Transverse colon (tissue), 4 donors: Measurements from ENCODE around the gene DNAJC1. TPM values are rescaled to one million over a fixed set of nuclear protein-coding genes. Genes with fewer than 3 reads are reported as not detected.

ENCODE experiments used
- DNase-seq: peaks from one replicate; pipeline ENCODE4 v3.0.0-alpha.2; 2019
- H3K27ac ChIP-seq, 4 donors: fragments of 200-600 bp; sonication (generic); 2 replicates each; pipeline ENCODE4 v1.5.1; 2016 to 2018; ENCODE audit warnings: inconsistent platforms in 4 of 4
- H3K27me3 ChIP-seq: fragments of 200-600 bp; sonication (generic); 2 replicates; pipeline ENCODE4 v1.5.1; 2017; ENCODE audit warnings: inconsistent platforms
- H3K36me3 ChIP-seq, 4 donors: fragments of 200-600 bp; sonication (generic); 2 replicates each; pipeline ENCODE4 v1.5.1; 2017 to 2019; ENCODE audit warnings: inconsistent platforms in 4 of 4
- H3K4me1 ChIP-seq, 4 donors: fragments of 200-600 bp; sonication (generic); 2 replicates each; pipeline ENCODE4 v1.5.1; 2017 to 2020; ENCODE audit warnings: inconsistent platforms in 4 of 4
- H3K4me3 ChIP-seq, 4 donors: fragments of 200-600 bp; sonication (generic); 1 replicate in 1 of 4; 2 replicates in 3 of 4; pipeline versions ENCODE4 v1.5.1 to v1.6.1; 2017 to 2019; ENCODE audit warnings: inconsistent platforms in 4 of 4
- H3K9me3 ChIP-seq, 2 donors: fragments of 200-600 bp; sonication (generic); 2 replicates each; pipeline ENCODE4 v1.5.1; 2017 to 2019; ENCODE audit warnings: inconsistent platforms in 2 of 2
- CTCF ChIP-seq, 5 experiments: fragments of 200-600 bp in 3 of 5; fragments of 450-650 bp in 2 of 5; sonication (generic) in 3 of 5; IDR thresholded peaks; 1 replicate in 2 of 5; 2 replicates in 3 of 5; pipeline ENCODE4 v1.5.1; 2016 to 2017; ENCODE audit warnings: antibody characterized with exemption in 5 of 5, inconsistent platforms in 3 of 5, mild to moderate bottlenecking in 2 of 5, moderate library complexity in 1 of 5
- EP300 ChIP-seq: sonication (generic); formaldehyde crosslinking; IDR thresholded peaks from one replicate; pipeline ENCODE4 v1.6.1; 2017; ENCODE audit warnings: antibody characterized with exemption, low read depth
- POLR2A ChIP-seq: fragments of 450-650 bp; IDR thresholded peaks from one replicate; pipeline ENCODE4 v1.6.1; 2016; ENCODE audit warnings: antibody characterized with exemption, mild to moderate bottlenecking, moderate library complexity
- POLR2AphosphoS5 ChIP-seq, 3 donors: sonication (generic); formaldehyde crosslinking; IDR thresholded peaks; one replicate each; pipeline ENCODE4 v1.6.1; 2016; ENCODE audit warnings: antibody characterized with exemption in 3 of 3
- WGBS, 2 donors: methylation state at CpG; one replicate each; pipeline ENCODE4 v1.1.5; 2018; ENCODE audit warnings: low coverage in 1 of 2; 5-methylcytosine and 5-hydroxymethylcytosine counted together
- in situ Hi-C, 4 donors: fragments of 200-750 bp; cut with MboI; loops; one replicate each; pipeline versions ENCODE4 v1.15.0 to v1.15.1; 2017; ENCODE audit warnings: low sequenced_read_pairs in 3 of 4, low pct_ligation_motif_present in 1 of 4, low pct_unique_long_range_greater_than_20kb in 1 of 4
- intact Hi-C: fragments of 100-400 bp; cut with DNase I; formaldehyde crosslinking; loops from one replicate; pipeline ENCODE4 v1.15.1; 2023; ENCODE audit warnings: low total_unique reads
- total RNA-seq, 4 donors: library from RNA; depleted of rRNA; stranded (reverse); fragments of >200 nt; gene quantifications; one replicate each; pipeline ENCODE4 v1.1.0, GENCODE V29; 2016

DNAJC1 gene
- total RNA-seq, 4 donors from 2014 or later = 18.5 to 71.7 (median 48.4) TPM

- Histone ChIP-seq H3K36me3 (no peaks in the 10 kb centered on the region), H3K27ac (no peak overlapping the region), H3K9me3 (no peaks in the 10 kb centered on the region), H3K27me3 (no peaks in the 10 kb centered on the region), H3K4me1 (no peaks in the 10 kb centered on the region), H3K4me3 (no peak overlapping the region)
- no peak for DNase-seq
- in situ Hi-C loops = loop anchor here in 3 of 4 donors (25.0 kb wide), 1 partner anchor 482 kb away; no protein-coding TSS in a partner anchor
- intact Hi-C loops = no loop called here
- WGBS, 2 donors = 88 to 95% methylated on average over 5 of the region's 5 CpGs
- TF ChIP-seq EP300 = no peak
- no peak for TF ChIP-seq CTCF (IDR thresholded peaks at IDR 0.05)
- no peak for TF ChIP-seq POLR2AphosphoS5 (IDR thresholded peaks at IDR 0.05)
- TF ChIP-seq POLR2A = no peak
Measured at GRCh38 chr10:21969326-21970287, 33.9 kb downstream of the DNAJC1 start.

- H3K9me3 ChIP-seq = no peaks in the 10 kb centered on the region
- H3K27me3 ChIP-seq = no peaks in the 10 kb centered on the region
- intact Hi-C loops = no loop called here
- TF ChIP-seq EP300 = no peak
- no peaks in the 10 kb centered on the region for H3K36me3 ChIP-seq
- H3K27ac ChIP-seq = no peak overlapping the region
- no peak for DNase-seq
- H3K4me1 ChIP-seq = no peaks in the 10 kb centered on the region
- in situ Hi-C loops = loop anchor here in 3 of 4 donors (25.0 kb wide), 1 partner anchor 478 kb away; no protein-coding TSS in a partner anchor
- no peak overlapping the region for H3K4me3 ChIP-seq
Measured at GRCh38 chr10:21964983-21965665, 38.4 kb downstream of the DNAJC1 start.

- in situ Hi-C loops (loop anchor here in 3 of 4 donors (25.0 kb wide), 1 partner anchor 475 kb away; no protein-coding TSS in a partner anchor), intact Hi-C loops (no loop called here)
- Histone ChIP-seq H3K36me3 (no peaks in the 10 kb centered on the region), H3K27me3 (no peaks in the 10 kb centered on the region), H3K4me3 (no peak overlapping the region), H3K4me1 (no peaks in the 10 kb centered on the region), H3K9me3 (no peaks in the 10 kb centered on the region), H3K27ac (no peak overlapping the region)
- no peak for DNase-seq
- TF ChIP-seq CTCF (IDR thresholded peaks at IDR 0.05) = no peak
- TF ChIP-seq POLR2AphosphoS5 (IDR thresholded peaks at IDR 0.05) = no peak
- TF ChIP-seq EP300 = no peak
- no peak for TF ChIP-seq POLR2A
- 90 to 92% methylated on average over 5 of the region's 5 CpGs for WGBS, 2 donors
Measured at GRCh38 chr10:21962358-21962757, 41.2 kb downstream of the DNAJC1 start.

GRCh38 chr10:21961847-21962246 lies 41.7 kb downstream of the DNAJC1 start:
- Histone ChIP-seq H3K36me3 (no peaks in the 10 kb centered on the region), H3K4me1 (no peaks in the 10 kb centered on the region), H3K9me3 (no peaks in the 10 kb centered on the region), H3K27ac (no peak overlapping the region), H3K4me3 (no peak overlapping the region), H3K27me3 (no peaks in the 10 kb centered on the region)
- intact Hi-C loops (no loop called here), in situ Hi-C loops (loop anchor here in 3 of 4 donors (25.0 kb wide), 1 partner anchor 475 kb away; no protein-coding TSS in a partner anchor)
- TF ChIP-seq POLR2AphosphoS5 (IDR thresholded peaks at IDR 0.05) (no peak), EP300 (no peak), CTCF (IDR thresholded peaks at IDR 0.05) (no peak), POLR2A (no peak)
- no peak for DNase-seq
